RPMI8226 (cell line): ENCODE measurements around the gene NAGA.
"Not testable (repeated sequence)": the region's sequence is repeated elsewhere in the genome, so short reads cannot be mapped to it uniquely, and the experiment has no call there.

ENCODE experiments used
- DNase-seq: peaks from one replicate; pipeline ENCODE4 v3.0.0-alpha.2; 2015

The NAGA gene

DNA sequence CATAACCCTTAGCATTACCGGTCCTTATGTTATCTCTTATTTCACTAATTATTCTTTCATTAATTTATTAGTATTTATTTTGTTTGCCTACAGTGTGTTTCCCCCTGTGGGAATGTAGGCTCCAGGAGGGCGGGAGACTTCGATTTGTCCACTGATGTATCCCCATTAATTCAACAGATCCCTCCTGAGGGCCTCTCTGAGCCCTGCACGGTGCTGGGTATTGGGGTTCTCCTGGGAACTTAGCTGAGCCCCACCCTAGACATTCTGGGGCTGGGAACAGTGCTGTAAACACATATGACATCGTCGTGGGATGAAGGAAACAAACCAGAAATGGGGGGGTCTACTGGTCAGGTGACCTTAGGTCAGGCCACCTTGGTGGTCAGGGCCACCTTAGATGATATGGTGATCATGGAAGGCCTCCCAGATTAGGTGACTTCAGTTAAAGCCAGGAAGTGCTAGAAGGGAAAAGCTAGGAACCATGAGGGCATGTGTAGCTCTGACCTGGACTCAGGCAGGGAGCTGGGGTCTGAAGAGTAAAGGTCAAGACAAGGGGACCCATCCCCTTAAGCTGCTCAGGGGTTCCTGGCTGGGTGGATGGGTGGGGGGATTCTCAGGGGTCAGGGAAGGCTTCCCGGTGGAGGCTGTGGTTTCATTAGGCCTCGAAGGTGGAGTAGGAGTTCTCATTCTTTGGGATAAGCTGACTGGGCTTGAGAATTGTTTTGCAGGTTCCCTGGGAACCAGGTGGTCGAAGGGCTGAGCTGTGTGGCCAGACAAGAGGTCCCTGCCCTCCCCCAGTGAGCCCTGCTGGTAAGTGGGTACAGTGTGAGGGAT lies 4.4 kb upstream of the NAGA start:
- DNase-seq: no peak

DNA sequence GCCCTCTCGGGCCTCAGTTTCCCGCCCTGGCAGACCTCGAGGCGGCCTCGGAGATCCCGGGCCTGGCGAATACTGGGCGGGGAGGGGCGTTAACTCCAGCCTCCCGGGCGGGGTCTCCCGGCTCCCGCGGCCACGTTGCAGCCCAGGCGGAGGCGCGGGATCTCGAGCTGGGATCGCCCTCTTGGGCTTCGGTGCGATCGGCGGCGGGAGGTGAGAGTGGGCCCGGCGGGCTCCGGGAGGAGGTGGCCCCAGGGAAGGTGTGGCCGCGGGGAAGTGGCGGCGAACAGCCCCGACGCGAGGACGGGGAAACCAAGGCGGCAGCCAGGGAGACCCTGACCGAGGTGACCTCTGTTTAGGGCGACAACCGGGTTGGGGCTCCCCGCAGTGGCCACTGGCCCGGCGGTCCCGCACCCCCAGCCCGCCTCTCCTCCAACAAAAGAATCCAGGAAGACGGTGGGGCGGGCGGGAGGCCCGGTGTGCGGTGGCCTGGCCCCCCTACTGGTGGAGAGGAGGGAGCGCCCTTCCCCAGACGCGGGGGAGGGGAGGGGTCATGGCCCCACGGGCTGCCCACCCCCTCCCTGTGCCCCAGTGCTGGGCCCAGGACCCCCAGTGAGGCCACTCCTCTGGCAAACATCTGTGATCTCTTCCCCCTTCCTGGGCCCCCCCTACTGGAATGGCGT lies 3.7 kb upstream of the NAGA start, which contains the start of gene PHETA2:
Gene PHETA2, plus strand, starts transcription at position 117 of the 680 bp plus-strand sequence. CDS start 3,046 bp downstream, outside the sequence.
- no peak for DNase-seq

DNA sequence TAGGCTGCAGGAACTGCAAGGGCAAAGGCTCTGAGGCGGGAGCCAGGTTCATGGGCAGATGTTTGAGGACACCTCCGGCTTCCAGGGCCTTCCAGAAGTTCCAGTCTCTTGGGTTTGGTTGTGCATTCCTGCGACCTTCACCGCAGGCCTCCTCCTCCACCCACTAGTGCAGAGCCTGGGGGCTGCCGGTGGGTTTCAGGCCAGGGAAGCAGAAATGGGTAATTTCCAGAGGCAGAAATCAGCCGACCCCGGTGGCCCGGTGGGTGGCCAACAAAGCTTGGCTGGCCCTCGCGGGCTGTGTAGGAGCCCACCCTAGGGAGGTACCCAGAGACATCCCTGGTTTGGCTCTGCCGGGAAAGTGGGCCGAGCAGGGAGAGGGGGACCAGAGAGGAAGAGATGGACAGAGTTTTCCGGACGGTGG lies 3.0 kb upstream of the NAGA start:
- DNase-seq: no peak

DNA sequence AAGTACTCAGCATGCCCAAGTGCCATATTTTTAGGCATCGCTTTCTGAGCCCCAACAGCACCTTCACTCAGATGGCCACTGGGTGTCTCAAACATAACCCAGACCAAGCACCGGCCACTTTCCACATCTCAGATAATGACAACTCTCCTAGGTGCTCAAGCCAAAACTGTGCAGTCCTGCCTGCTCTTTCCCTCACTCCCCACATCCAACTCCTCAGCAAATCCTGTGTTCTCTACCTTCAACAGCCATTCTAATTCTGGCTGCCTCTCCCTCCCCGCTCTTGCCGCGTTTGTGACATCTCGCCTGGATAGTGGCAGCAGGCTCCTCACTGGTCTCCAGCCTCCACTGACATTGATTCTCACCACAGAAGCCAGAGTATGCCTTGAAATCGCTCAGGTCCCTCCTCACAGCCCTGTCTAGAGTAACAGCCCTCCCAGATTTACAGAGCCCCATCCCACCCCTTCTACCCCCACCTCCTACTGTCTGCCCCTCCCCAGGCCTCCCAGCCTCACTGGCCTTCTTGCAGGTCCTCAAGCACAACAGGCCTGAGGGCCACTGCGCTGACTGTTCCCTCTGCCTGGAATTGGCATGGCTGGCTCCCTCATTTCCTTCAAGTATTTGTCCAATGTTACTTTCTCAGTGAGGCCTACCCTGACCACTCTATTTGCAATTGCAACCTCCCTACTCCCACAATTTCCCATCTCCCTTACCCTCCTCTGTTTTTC lies 2.2 kb upstream of the NAGA start:
- DNase-seq: peak; percentile 16

DNA sequence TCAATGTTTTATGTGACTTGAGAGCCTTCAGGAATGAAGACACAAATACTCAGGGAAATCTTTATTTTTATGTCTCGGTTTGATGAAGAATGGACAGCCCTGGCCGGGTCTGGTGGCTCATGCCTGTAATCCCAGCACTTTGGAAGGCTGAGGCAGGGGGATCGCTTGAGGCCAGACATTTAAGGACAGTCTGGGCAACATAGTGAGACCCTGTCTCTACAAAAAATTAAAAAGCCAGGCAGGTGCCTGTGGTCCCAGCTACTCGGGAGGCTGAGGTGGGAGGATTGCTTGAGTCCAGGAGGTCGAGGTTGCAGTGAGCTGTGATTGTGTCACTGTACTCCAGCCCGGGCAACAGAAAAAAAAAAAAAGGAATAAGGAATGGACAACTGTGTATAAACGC lies 896 bp upstream of the NAGA start:
- not testable (repeated sequence) for DNase-seq

DNA sequence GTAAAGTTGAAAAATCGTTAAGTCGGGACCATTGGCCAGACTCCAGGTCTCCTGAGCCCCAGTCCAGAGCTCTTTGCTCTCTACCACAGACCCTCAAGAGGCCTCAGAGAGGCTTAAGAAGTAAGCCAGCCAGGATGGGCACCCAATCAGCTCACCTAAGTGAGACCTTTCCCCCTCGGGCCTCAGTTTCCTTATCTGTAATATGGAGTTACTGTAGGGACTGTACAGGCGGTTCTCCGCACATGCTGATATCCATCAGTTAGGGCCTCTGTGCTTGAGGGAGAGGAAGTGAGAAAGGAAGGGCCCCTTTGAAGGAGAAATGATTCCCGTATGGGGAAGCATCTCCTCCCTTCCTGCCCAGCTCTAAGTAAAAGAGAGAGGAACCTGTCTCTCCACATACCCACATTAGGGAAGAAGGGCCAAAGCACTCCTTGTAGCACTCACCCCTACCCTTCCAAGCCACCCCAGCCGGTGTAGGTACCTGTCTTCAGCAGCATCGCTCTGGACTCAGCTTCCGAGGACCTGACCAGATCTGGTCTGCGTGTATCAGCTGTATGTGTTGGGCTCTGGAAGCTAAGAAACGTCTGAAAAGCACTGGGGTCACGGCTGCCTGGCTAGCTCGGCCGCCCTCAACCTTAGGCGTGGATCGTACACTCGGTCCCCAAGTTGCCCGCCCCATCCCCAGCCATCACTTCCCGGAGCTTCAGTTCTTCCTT lies 653 bp downstream of the NAGA start:
- no peak for DNase-seq

DNA sequence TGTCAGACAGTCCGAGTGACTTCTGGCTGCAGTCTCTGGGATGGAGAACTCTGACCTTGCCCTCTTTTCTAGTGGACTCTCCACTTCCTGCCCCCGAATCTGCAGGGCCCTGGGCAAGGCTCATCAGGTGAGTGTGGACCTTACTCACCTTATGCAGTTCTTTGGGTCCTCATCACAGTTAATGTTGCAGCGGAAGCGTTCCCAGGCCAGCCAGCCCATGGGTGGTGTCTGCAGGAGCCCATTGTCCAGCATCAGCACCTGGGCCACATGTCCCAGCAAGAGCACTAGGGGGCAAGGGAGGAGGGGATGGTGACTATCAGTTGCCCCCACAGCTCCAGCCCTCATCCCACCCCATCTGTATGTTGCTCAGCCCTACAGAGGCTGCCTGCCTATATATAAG lies 2.3 kb downstream of the NAGA start:
- DNase-seq: no peak

DNA sequence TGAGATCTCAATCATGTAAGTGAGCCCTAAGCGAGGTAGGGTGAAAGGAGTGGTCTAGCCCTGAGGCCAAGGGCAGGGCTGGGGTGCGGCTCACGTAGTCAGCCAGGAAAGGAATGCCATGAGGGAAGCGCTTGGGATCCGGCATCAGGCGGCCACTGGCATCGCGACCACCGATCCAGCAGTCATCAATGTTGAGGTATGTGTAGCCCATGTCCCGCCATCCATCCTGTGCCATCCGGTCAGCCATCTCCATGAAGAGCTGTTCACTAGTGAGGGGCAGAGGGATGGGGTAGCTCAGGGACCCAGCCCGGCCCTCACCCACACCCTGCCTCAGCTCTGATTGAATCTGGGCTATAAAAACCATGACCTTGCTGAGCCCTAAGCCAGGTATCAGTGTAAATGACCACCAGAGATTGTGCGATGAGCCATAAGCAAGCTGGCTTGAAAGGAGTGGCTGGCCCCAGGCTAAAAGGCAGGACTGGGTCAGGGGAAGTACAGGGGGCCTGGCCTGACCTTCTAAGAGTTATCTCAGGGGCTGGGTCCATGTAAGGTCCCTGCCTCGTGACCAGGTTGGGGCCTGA lies 2.9 kb downstream of the NAGA start:
- no peak for DNase-seq

DNA sequence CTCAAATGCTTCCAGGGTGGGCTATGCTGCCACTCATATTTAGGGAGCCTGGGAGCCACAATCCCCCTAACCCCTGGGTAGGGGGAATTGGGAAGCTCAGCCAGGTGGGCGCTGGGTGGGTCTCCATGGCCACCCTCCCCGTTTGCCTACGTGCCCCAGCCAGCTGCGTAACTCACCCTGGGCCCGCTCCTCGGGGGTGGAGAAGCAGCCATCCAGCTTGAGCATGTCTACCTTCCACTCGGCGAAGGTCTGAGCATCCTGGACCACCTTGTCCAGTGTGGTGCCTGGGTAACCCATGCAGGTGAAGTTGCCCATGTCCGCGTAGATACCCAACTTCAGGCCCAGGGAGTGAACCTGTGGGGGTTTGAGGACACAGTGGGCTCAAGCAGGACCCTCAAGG lies 3.7 kb downstream of the NAGA start:
- no peak for DNase-seq

DNA sequence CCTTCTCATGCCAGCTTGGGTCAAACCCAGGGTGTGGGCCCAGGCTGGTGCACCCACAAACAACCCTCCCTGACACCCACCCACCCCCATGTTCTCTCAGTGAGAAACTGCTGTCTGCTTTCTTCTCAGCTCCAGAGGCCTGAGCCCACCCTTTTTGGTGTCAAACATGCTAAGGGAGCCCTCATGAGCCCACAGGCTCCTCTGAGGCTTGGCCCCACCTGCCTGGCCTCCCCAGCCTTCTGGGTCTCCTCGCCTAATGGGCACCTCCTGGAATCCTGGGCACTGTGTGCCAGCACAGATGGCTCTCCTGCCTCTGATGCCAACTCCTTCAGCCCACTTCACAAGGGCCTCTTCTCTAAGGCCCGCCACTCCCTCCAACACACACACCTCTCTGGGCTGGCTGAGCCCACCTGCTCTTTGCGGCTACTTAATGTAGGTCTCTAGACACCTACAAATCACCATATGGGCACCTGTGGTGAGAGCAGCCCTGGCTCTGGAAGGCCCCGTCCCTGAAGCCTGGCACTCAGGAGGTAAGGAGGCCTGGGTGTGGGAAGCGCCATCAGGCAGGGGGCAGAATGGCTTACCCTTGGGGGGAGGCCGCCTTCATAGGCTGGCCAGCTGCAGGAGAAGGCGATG lies 4.4 kb downstream of the NAGA start:
- DNase-seq: no peak

DNA sequence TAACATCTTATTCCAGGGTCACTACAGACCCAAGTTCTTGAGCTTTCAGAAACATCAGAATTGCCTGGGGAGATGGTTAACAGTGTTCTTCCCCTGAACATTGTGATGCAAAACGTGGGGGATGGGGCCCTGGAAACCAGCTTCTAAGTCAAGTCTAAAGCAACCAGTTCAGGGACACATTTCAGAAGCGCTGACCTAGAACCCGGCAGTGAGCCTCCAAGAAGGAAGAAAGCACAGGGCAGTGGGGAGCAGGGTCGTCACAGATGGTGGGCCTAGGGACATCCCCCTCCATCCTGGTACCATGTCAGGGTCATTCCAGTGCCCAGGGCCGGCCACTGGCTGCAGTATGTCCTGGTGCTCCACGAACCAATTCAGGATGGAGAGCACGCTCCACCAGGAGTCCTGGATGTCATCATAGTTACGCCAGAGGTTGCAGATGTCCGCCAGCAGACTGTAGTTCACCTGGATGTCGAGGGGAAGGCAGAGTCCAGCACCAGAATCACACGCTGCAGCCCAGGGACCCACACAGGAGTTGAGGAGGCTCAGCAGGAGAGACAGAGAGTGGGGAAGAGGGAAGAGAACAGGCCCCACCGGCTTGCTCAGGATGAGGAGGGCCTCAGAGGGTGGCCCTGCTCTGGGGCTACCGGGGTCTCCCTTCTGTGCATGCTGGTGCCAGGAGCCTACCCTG lies 5.0 kb downstream of the NAGA start:
- DNase-seq: no peak

DNA sequence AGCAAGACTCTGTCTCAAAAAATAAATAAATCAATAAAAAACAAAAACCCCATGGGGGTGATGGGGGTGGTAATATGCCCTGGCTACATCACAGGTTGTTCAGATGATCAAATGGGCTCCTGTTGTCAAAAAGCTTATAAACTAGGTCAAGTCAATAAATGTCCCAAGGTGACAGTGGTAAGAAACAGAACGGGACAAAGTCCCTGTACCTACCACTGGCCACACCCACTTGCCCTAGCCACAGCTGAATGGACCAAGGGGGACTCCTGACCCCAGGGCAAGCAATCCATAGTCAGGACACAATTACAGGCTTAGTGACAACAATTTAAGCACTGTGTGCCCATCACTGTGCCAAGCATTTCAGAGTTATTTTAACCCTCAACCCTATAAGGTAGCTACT lies 6.0 kb downstream of the NAGA start:
- DNase-seq: no peak

DNA sequence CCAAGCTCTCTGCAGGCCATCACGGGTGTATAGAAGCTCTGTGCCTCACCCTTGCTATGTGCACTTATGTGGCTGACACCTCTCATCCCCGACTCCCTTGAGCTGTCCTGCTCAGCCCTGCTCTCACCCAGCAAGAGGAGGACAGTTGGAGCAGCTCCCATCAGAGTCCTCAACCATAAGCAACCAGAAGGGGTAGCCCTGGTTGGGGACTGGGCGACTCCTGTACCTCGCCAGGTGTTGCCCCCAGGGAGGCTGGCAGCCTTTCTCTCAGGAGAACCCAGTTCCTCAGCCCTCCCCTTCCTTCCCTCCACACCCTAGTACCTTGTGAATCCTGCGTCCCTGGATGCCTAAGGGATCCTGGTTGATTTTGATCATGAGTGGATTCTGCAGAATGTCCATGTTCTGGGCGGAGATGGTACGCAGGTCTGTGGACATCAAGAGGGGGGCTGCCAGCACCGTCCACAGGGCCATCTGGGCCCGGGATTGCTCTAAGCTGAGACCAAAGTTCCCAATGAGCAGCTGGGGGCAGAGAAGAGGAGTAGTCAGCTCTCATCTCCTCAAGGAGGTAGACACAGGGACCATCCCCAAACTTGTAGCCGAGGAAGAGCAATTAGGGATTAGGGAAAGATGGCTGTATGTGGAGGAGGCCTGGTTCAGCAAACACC lies 8.0 kb downstream of the NAGA start:
- DNase-seq: no peak

DNA sequence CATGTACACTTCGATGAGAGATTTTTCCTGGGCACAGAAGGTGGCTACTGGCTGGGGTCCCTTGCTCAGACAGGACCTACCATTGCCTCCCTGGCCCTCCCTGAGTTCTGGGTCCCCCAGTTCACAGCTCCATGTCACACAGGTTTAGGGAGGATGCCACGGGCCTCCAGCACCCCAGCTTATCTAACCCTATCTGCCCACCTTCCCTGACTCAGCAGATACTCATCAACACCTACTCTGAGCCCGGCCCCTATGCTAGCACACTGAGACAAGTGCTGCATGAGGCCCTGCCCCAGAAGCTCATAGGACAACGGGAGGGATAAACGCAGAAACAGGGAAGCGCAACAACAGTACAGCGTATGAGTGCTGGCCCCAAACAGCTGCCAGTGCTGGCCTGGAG lies 9.6 kb downstream of the NAGA start:
- no peak for DNase-seq

DNA sequence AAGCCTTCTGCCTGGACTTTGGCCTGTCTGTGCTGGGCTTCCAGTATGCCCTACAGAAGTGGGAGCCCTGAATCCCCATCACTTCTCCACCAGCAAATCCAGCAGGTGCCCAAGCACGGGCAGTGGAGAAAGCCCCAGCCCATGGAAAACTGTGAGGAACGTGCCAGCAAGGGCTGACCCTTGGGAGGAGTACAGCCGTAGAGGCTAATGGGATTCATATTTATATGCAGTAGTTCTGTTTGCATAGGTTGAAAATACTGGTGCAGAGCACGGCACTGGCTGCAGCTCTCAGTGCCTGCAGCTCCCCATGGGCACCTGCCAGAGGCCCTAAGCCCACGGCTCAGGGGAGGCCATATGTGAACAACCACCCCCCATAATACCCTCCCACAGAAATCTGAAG lies 10.1 kb downstream of the NAGA start:
- no peak for DNase-seq

DNA sequence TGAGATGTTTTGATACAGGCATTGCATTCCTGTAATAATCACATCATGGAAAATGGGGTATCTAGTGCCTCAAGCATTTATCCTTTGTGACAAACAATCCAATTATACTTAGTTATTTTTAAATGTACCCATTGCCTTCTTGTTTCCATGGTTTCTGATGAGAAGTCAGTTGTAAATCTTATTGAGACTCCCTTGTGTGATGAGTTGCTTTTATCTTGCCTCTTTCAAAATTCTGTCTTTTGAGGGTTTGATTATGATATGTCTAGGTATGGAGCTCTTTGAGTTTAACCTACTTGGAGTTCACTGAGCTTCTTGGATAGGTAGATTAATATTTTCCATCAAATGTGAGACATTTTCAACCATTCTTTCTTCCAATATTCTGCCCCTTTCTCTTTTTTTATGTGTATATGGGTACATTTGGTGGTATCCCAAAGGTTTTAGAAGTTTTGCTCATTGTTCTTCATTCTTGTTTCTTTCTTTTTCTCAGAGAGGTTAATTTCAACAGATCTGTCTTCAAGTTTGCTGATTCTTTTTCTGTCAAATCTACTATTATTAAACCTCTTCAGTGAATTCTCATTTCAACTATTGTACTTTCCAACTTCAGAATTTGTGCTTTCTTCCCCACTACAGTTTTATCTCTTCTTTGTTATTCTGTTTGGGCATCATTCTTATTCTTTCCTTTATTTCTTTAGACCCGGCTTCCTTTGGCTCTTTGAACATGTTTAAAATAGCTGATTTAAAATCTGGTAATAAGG lies 13.7 kb downstream of the NAGA start:
- DNase-seq: no peak

DNA sequence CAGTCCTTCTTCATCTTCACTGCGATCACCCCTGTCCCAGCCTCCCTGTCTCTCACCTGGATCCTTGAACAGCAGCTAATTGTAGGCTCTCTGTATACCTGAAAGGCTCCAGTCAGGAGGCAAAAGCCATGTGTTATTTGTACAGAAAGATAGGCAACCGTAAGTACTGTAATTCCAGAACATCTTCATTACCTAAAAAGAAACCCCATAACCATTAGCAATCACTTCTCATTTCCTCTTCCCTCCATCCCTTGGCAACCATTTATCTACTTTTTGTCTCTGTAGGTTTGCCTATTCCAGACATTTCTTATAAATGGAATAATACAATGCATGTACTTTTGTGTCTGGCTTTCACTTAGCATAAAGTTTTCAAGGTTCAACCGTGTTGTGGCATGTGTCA lies 17.8 kb downstream of the NAGA start:
- no peak for DNase-seq

DNA sequence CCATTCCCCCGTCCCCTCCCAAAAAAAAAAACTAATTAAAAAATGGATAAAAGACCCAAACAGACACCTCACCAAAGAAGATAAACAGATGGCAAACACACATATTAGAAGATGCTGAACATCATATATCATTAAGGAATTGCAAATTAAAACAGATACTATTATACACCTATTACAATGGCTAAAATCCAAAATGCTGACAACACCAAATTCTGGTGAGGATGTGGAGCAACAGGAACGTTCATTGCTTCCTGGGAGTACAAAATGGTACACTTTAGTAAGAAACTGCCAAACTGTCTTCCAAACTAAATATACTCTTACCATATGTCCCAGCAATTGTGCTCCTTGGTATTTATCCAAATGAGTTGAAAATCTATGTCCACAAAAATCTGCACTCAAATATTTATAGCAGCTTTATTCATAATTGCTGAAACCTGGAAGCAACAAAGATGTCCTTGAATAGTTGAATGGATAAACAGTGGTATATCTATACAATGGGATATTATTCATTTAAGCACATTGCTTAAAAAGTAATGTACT lies 19.9 kb downstream of the NAGA start:
- DNase-seq: no peak

DNA sequence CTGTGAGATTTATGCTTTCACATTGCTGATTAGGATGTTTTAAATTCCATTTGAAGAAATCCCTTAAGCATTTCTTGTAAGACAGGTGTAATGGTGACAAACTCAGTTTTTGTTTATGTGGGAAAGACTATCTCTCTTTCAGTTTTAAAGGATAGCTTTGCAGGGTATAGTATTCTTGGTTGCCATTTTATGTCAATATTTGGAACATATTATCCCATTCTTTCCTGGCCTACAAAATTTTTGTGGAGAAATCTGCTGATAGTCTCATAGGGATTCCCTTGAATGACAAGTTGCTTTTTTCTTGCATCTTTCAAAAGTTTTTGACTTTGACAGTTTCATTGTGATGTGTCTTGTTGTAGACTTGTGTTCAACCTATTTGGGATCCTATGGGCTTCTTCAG lies 28.8 kb downstream of the NAGA start:
- DNase-seq: no peak

DNA sequence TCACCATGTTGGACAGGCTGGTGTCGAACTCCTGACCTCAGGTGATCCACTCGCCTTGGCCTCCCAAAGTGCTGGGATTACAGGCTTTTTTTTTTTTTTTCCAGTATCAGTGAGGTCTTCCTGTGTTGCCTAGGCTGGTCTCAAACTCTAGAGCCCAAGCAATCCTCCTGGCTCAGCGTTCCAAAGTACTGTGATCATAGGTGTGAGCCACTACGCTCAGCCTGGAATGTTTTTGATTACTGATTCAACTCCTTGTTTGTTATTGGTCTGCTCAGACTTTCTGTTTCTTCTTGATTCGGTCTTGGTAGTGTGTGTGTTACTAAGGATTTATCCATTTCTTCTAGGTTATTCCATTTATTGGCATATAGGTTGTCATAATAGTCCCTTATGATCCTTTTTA lies 31.3 kb downstream of the NAGA start:
- no peak for DNase-seq
